RWPE2 (cell line): Measurements from ENCODE around the gene PPARGC1A.

Experiments
- ATAC-seq: fragments of 200-7000 bp; cut with Tn5 transposase; 3 replicates; pipeline ENCODE4 v1.9.1; 2021; ENCODE audit warnings: low read depth
- DNase-seq: peaks from one replicate; pipeline ENCODE4 v3.0.0-alpha.2; 2020; ENCODE audit warnings: low spot score
- H3K27ac ChIP-seq: fragments of 450-650 bp; 2 replicates; pipeline ENCODE4 v1.5.1; 2017; ENCODE audit warnings: mild to moderate bottlenecking; ENCODE audit not compliant: poor library complexity, severe bottlenecking
- H3K27me3 ChIP-seq: fragments of 250-450 bp; sonication (Bioruptor Pico); 2 replicates; pipeline ENCODE4 v1.5.1; 2021; ENCODE audit warnings: mild to moderate bottlenecking, moderate library complexity; ENCODE audit not compliant: insufficient read depth, poor library complexity, severe bottlenecking
- H3K36me3 ChIP-seq: fragments of 250-450 bp; sonication (Bioruptor Pico); 2 replicates; pipeline ENCODE4 v1.5.1; 2020; ENCODE audit warnings: low read depth, mild to moderate bottlenecking, moderate library complexity
- H3K4me1 ChIP-seq: fragments of 250-450 bp; sonication (Bioruptor Pico); 2 replicates; pipeline ENCODE4 v1.5.1; 2021; ENCODE audit warnings: mild to moderate bottlenecking, moderate library complexity; ENCODE audit not compliant: insufficient read depth, poor library complexity, severe bottlenecking
- H3K4me3 ChIP-seq: fragments of 250-450 bp; sonication (Bioruptor Pico); 2 replicates; pipeline ENCODE4 v1.5.1; 2021; ENCODE audit warnings: mild to moderate bottlenecking, moderate library complexity; ENCODE audit not compliant: severe bottlenecking
- H3K9me3 ChIP-seq: fragments of 250-450 bp; sonication (Bioruptor Pico); 2 replicates; pipeline ENCODE4 v1.5.1; 2021; ENCODE audit warnings: mild to moderate bottlenecking, moderate library complexity; ENCODE audit not compliant: severe bottlenecking
- TF ChIP-seq, protein P1 (sequence below): fragments of 450-650 bp; IDR thresholded peaks from one replicate; pipeline ENCODE4 v1.5.1; 2017; ENCODE audit warnings: mild to moderate bottlenecking, moderate library complexity; ENCODE audit not compliant: poor library complexity, severe bottlenecking

The PPARGC1A gene

DNA sequence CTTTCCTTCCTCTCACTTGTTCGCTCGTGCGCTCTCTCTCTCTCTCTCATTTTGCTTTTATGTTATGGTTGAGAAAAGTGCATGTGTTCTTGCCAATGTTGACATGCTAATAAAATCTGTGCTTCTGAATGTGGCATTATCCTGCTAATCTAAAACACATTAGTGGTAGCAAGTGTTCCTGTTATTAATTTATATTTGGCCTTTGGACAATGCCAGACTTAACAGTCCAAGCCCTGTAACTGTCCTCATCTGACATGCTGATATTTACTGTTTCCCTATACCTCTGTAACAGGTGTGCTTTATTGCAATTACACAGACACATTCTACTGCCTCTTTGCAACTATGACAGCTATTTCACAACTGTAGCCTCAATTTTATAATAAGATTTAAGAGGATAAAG, 2.7 kb downstream of the PPARGC1A start:
- H3K27me3 ChIP-seq: peaks cover 23% of the 10 kb centered on the region
- ATAC-seq (no peak), DNase-seq (no peak)
- TF ChIP-seq, protein P1, sequence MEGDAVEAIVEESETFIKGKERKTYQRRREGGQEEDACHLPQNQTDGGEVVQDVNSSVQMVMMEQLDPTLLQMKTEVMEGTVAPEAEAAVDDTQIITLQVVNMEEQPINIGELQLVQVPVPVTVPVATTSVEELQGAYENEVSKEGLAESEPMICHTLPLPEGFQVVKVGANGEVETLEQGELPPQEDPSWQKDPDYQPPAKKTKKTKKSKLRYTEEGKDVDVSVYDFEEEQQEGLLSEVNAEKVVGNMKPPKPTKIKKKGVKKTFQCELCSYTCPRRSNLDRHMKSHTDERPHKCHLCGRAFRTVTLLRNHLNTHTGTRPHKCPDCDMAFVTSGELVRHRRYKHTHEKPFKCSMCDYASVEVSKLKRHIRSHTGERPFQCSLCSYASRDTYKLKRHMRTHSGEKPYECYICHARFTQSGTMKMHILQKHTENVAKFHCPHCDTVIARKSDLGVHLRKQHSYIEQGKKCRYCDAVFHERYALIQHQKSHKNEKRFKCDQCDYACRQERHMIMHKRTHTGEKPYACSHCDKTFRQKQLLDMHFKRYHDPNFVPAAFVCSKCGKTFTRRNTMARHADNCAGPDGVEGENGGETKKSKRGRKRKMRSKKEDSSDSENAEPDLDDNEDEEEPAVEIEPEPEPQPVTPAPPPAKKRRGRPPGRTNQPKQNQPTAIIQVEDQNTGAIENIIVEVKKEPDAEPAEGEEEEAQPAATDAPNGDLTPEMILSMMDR: no peak
- H3K4me1 ChIP-seq: no peaks in the 10 kb centered on the region
- H3K9me3 ChIP-seq: no peaks in the 10 kb centered on the region
- no peak overlapping the region for H3K4me3 ChIP-seq
- H3K27ac ChIP-seq: no peak overlapping the region
- no peaks in the 10 kb centered on the region for H3K36me3 ChIP-seq

DNA sequence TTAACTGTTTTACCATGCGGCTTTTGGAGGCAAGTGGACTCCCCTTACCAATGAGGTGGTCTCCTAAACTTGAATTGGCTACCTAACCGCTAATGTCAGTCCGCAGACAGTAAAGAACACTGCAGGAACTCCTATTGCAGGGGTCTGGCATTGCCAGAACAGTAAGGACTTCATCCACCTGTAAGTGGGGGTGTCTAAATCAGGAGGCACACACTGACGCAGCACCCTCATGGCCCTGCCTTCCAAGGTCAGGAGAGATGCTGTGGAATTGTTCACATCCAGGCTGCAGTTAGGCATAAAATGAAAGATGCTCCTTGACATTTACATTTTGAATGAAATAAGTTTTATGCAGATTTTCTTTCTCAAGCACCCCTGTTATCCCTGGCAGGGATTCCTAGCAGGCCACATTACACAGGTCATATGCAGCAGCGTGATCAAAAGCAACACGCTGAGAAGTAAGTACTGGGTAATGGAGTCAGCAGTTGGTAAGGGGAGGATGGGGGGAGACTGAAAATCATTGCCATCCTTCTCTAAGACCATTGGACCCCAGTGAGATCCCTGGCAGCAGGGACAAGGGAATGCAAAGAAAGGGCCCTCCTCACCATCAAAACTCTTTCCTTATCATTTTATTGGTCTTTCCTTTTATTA, 3.8 kb downstream of the PPARGC1A start:
- no peak overlapping the region for H3K27ac ChIP-seq
- TF ChIP-seq, protein P1: no peak
- no peaks in the 10 kb centered on the region for H3K36me3 ChIP-seq
- no peak overlapping the region for H3K4me3 ChIP-seq
- DNase-seq: no peak
- no peaks in the 10 kb centered on the region for H3K4me1 ChIP-seq
- no peaks in the 10 kb centered on the region for H3K9me3 ChIP-seq
- peaks cover 15% of the 10 kb centered on the region for H3K27me3 ChIP-seq
- no peak for ATAC-seq

DNA sequence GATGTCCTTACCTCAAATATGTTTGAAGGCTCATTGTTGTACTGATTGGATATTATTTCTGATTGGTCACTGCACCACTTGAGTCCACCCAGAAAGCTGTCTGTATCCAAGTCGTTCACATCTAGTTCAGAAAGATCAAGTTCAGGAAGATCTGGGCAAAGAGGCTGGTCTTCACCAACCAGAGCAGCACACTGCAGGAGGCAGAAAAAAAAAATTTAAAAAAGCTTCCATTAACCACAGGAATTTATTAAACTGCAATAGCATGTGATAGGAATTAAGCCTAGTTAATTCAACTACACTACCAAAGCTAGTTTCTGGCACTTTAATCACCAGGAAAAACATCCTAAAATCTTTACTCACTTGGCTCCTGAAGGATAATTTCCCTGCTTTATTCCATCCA, 5.1 kb downstream of the PPARGC1A start:
- Histone ChIP-seq H3K4me3 (no peak overlapping the region), H3K4me1 (no peaks in the 10 kb centered on the region), H3K36me3 (no peaks in the 10 kb centered on the region), H3K9me3 (no peaks in the 10 kb centered on the region), H3K27me3 (peaks cover 8% of the 10 kb centered on the region), H3K27ac (no peak overlapping the region)
- TF ChIP-seq, protein P1: no peak
- ATAC-seq (no peak), DNase-seq (no peak)

DNA sequence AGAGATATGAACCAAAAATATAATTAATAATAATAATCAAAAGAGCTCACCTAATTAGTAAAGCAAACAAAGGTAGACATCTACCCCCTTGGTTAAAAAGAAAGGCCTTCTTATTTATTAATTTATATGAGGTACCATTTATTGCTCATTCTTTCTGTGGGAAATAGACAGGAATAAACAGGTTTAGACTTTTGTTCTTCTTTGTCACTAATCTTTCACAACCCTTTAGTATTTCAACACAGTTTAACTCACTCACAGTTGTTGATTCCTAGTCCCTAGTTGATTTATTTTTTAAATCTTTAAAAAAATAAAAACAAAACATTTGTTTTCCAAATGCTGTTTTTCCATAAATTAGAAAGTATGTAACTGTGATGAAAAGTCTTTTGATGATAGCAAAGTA, 5.6 kb downstream of the PPARGC1A start:
- Histone ChIP-seq H3K27me3 (peaks cover 3% of the 10 kb centered on the region), H3K9me3 (no peaks in the 10 kb centered on the region), H3K27ac (no peak overlapping the region), H3K4me1 (no peaks in the 10 kb centered on the region), H3K4me3 (no peak overlapping the region), H3K36me3 (no peaks in the 10 kb centered on the region)
- no peak for ATAC-seq
- DNase-seq: no peak
- TF ChIP-seq, protein P1: no peak

DNA sequence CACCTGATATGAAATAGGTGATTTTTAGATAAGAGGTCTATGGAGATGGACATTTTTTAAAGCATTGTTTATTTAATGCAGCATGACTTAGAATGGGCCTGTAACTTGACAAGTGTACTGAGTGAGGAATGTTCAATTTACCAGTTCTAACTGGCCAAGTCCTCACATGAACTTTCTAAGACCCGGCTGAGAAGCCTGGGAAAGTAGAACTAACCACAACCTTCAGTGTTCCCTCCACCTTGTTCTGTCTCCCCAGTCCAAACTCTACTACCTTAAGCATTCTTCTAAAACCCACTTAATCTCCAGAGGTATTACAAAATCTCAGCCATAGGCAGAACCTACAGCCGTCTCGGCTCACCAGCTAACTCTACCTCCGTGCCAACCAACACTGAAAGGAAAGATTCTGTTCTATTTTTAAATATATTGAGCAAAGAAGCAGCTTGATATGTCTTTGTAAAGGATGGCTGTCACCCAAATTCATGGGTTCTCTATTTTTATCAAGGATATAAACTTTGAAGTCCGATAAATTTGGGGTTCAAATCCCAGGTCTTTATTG, 6.8 kb downstream of the PPARGC1A start:
- Histone ChIP-seq H3K4me1 (no peaks in the 10 kb centered on the region), H3K36me3 (no peaks in the 10 kb centered on the region), H3K9me3 (no peaks in the 10 kb centered on the region), H3K27me3 (peaks cover 3% of the 10 kb centered on the region), H3K4me3 (no peak overlapping the region), H3K27ac (no peak overlapping the region)
- no peak for ATAC-seq
- TF ChIP-seq, protein P1: no peak
- no peak for DNase-seq
